Fibroblast of lung (primary cell): ENCODE data around the gene BATF. TPM values are rescaled to one million over a fixed set of nuclear protein-coding genes. Genes with fewer than 3 reads are reported as not detected.

ENCODE experiments used
- DNase-seq, 2 donors: peaks; one replicate each; pipeline versions ENCODE4 v3.0.0 to v3.0.0-alpha.2; 2010; ENCODE audit warnings: low read depth in 2 of 2
- H2AFZ ChIP-seq: 2 replicates; pipeline ENCODE4 v1.5.1; 2012; ENCODE audit warnings: low read length, control low read depth, inconsistent platforms
- H3K27ac ChIP-seq: 2 replicates; pipeline ENCODE4 v1.5.1; 2011; ENCODE audit warnings: low read length, control low read depth; ENCODE audit not compliant: insufficient read depth
- H3K27me3 ChIP-seq: 2 replicates; pipeline ENCODE4 v1.5.1; 2011; ENCODE audit warnings: mild to moderate bottlenecking, low read length; ENCODE audit not compliant: control insufficient read depth, insufficient read depth
- H3K36me3 ChIP-seq: 2 replicates; pipeline ENCODE4 v1.5.1; 2011; ENCODE audit warnings: low read length; ENCODE audit not compliant: control insufficient read depth, insufficient read depth
- H3K4me1 ChIP-seq: 2 replicates; pipeline ENCODE4 v1.5.1; 2011; ENCODE audit warnings: low read length; ENCODE audit not compliant: control insufficient read depth, insufficient read depth; ENCODE audit errors: extremely low read depth
- H3K4me2 ChIP-seq: 2 replicates; pipeline ENCODE4 v1.5.1; 2011; ENCODE audit warnings: low read length, control low read depth; ENCODE audit not compliant: insufficient read depth; ENCODE audit errors: extremely low read depth
- H3K4me3 ChIP-seq, 4 experiments: fragments of 200-600 bp in 1 of 4; sonication (generic) in 1 of 4; replicated peaks in 1 of 4; 2 replicates each; pipeline ENCODE4 v1.5.1; 2011 to 2016; ENCODE audit warnings: low read length in 4 of 4, low read depth in 3 of 4, mild to moderate bottlenecking in 3 of 4, control low read depth in 2 of 4, inconsistent platforms in 1 of 4, mixed read lengths in 1 of 4; ENCODE audit not compliant: insufficient read depth in 1 of 4; ENCODE audit errors: control extremely low read depth in 1 of 4
- H3K79me2 ChIP-seq: 2 replicates; pipeline ENCODE4 v1.5.1; 2012; ENCODE audit warnings: mild to moderate bottlenecking, low read length, inconsistent platforms; ENCODE audit not compliant: control insufficient read depth, insufficient read depth
- H3K9ac ChIP-seq: 2 replicates; pipeline ENCODE4 v1.5.1; 2011; ENCODE audit warnings: mild to moderate bottlenecking, low read length, control low read depth; ENCODE audit not compliant: insufficient read depth
- H3K9me3 ChIP-seq: 2 replicates; pipeline ENCODE4 v1.5.1; 2012; ENCODE audit warnings: low read depth, low read length; ENCODE audit not compliant: control insufficient read depth, insufficient read depth
- H4K20me1 ChIP-seq: 2 replicates; pipeline ENCODE4 v1.5.1; 2011; ENCODE audit warnings: low read length; ENCODE audit not compliant: control insufficient read depth, insufficient read depth; ENCODE audit errors: extremely low read depth
- CTCF ChIP-seq, 2 donors: IDR thresholded peaks in 1 of 2; conservative IDR thresholded peaks in 1 of 2; 1 replicate in 1 of 2; 2 replicates in 1 of 2; pipeline ENCODE4 v1.5.1; 2011 to 2012; ENCODE audit warnings: low read length in 2 of 2, control low read depth in 1 of 2, inconsistent platforms in 1 of 2, low read depth in 1 of 2, mild to moderate bottlenecking in 1 of 2
- EZH2 ChIP-seq: IDR thresholded peaks from 2 replicates; pipeline ENCODE4 v1.5.1; 2012; ENCODE audit warnings: low read length, control low read depth, mild to moderate bottlenecking; ENCODE audit errors: missing control alignments
- polyA plus RNA-seq, 2 donors: library from polyadenylated mRNA; depleted of rRNA in 1 of 2; stranded (reverse) in 1 of 2; unstranded in 1 of 2; fragments of >200 nt; gene quantifications; 2 replicates each; pipeline ENCODE4 v1.2.1, GENCODE V29; 2011 to 2012; ENCODE audit warnings: missing spikeins in 1 of 2
- total RNA-seq: library from RNA; depleted of rRNA; stranded (reverse); fragments of >200 nt; gene quantifications from 2 replicates; pipeline ENCODE4 v1.2.1, GENCODE V29; 2014

BATF gene
- total and polyA plus RNA-seq, 2 donors (not counting 1 experiment from before 2014, with no cell fraction given), result 0.50 TPM; not detected in 1

GRCh38 chr14:75489480-75489837 lies 32.8 kb upstream of the BATF start:
- no peak for TF ChIP-seq EZH2
- no peak for TF ChIP-seq CTCF (conservative IDR thresholded peaks at IDR 0.05 in 1 of 2, IDR thresholded peaks at IDR 0.05 in 1 of 2; ENCODE audit: low read depth in 1 of 2, low read length in 2 of 2)
- Histone ChIP-seq H3K4me3 (no peak overlapping the region), H3K79me2 (no peaks in the 10 kb centered on the region), H3K27ac (no peak overlapping the region), H2AFZ (no peak overlapping the region), H3K27me3 (peaks cover 4% of the 10 kb centered on the region), H3K4me2 (no peak overlapping the region), H3K9ac (no peak overlapping the region), H3K36me3 (no peaks in the 10 kb centered on the region), H4K20me1 (no peaks in the 10 kb centered on the region), H3K9me3 (no peaks in the 10 kb centered on the region), H3K4me1 (no peaks in the 10 kb centered on the region)
- DNase-seq, result no peak

GRCh38 chr14:75491376-75491978 lies 30.8 kb upstream of the BATF start:
- Histone ChIP-seq H3K36me3 (no peaks in the 10 kb centered on the region), H2AFZ (no peak overlapping the region), H3K4me1 (no peaks in the 10 kb centered on the region), H3K4me3 (no peak overlapping the region), H3K79me2 (no peaks in the 10 kb centered on the region), H3K9ac (no peak overlapping the region), H3K27ac (no peak overlapping the region), H3K9me3 (no peaks in the 10 kb centered on the region), H3K4me2 (no peak overlapping the region), H3K27me3 (peaks cover 4% of the 10 kb centered on the region), H4K20me1 (no peaks in the 10 kb centered on the region)
- DNase-seq, result no peak
- no peak for TF ChIP-seq EZH2
- TF ChIP-seq CTCF (conservative IDR thresholded peaks at IDR 0.05 in 1 of 2, IDR thresholded peaks at IDR 0.05 in 1 of 2; ENCODE audit: low read depth in 1 of 2, low read length in 2 of 2), result no peak

- Histone ChIP-seq H3K27me3 (no peaks in the 10 kb centered on the region), H3K79me2 (no peaks in the 10 kb centered on the region), H3K4me2 (no peak overlapping the region), H2AFZ (no peak overlapping the region), H3K27ac (no peak overlapping the region), H4K20me1 (no peaks in the 10 kb centered on the region), H3K9me3 (no peaks in the 10 kb centered on the region), H3K9ac (no peak overlapping the region), H3K36me3 (no peaks in the 10 kb centered on the region), H3K4me1 (no peaks in the 10 kb centered on the region), H3K4me3 (no peak overlapping the region)
- no peak for DNase-seq
- TF ChIP-seq EZH2 (no peak), CTCF (conservative IDR thresholded peaks at IDR 0.05 in 1 of 2, IDR thresholded peaks at IDR 0.05 in 1 of 2; ENCODE audit: low read depth in 1 of 2, low read length in 2 of 2) (no peak)
Observed at GRCh38 chr14:75492832-75493591, 29.3 kb upstream of the BATF start.
